Myocyte (in vitro differentiated cells): ENCODE data around the gene WDR93. TPM values are rescaled to one million over a fixed set of nuclear protein-coding genes. Genes with fewer than 3 reads are reported as not detected.

Source experiments
- DNase-seq: peaks from one replicate; pipeline ENCODE4 v3.0.0-alpha.2; 2012; ENCODE audit warnings: low read depth
- polyA plus RNA-seq: library from polyadenylated mRNA; unstranded; fragments of >200 nt; gene quantifications from one replicate; pipeline ENCODE4 v1.2.1, GENCODE V29; 2012; ENCODE audit warnings: missing spikeins
- total RNA-seq: library from RNA; depleted of rRNA; stranded (reverse); fragments of >200 nt; gene quantifications from 2 replicates; pipeline ENCODE4 v1.2.3, GENCODE V29; 2014

Gene WDR93
- not detected in 2 replicates for total RNA-seq
- 0.04 TPM for polyA plus RNA-seq

DNA sequence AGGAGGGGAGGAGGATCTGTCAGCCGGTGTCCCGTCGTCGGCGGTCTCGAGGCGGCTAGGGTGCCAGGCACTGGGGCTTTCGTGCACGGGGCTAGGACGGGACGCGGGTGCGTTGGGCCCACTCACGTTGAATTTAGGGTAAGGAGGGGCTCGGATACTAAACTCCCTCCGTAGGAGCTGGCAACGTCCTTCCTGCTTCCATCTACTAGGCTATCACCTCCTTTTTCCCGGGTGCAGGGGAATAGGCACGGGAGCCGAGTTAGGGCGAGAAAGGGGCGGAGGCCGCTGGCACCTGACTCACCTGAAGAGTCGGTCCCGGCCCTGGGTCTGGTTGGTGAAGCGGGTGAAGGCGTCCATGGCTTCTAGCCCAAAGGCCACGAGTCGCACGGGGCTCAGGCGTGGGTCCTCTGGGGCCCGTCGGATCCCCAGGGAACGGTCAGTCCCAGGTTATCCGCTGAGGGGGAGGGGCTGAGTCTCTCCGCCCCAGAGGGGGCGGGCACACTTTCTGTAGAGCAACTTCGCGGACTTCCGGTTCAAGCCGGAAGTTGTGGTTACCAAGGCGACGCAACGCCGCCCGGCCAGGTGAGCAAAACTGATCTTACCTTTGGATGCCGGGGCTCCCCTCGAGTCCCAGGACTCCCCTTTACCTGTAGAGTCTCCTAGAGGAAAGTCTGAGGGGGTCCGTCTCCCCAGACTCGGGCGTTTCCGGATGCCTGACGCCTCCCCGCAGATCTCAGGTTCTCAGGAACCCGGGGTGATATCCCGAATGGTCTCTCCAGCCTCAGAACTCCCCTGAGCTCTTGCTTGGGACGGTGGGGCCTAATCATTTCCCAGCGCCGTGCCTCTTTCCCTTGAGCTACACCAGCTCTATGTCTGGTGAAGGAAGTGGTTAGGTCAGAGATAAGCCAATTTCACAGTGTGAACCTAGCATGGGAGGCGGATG lies at the start of gene WDR93, which contains the start of gene PEX11A:
Gene WDR93, plus strand, starts transcription at position 536 of the 943 bp plus-strand sequence. CDS start 10,936 bp downstream, outside the sequence.
Gene PEX11A, minus strand, starts transcription at position 479 of the 943 bp plus-strand sequence. Its CDS starts 122 bp downstream, at position 357.
- DNase-seq = peak; percentile 77

DNA sequence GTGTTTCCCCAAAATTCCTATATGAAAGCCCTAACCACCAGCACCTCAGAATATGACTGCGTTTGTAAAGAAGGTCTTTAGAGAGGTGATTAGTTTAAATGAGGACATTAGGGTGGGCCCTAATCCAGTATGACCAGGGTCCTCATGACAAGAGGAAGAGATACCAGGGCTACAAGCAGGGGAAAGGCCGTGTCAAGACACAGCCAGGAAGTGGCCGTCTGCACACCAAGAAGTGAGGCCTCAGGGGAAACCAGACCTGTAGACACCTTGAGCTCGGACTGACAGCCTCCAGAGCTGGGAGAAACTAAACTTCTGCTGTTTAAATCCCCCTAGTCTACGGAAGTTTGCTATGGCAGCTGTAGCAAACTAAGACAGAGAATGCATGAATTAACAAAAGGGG lies 49.6 kb upstream of the WDR93 start:
- no peak for DNase-seq

DNA sequence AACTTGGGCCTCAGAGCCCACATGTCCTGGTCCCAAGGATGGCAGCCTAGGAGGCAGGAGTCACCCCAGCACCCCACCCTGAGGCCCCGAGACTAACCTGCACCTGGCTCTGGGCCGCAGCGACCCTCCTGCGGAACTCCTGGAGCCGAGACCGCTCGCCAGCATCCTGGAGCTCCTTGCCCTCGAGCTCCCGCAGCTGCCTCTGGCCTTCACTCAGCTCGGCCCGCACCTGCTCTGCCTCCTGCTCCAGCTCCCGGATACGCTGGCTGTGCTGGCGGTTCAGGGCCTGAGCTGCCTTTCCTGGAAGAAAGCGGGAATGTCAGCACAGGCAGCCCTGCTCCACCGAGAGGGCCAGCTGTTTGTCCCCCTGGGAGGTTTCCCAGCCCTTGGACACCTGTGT lies 48.5 kb upstream of the WDR93 start:
- DNase-seq = peak; percentile 17

DNA sequence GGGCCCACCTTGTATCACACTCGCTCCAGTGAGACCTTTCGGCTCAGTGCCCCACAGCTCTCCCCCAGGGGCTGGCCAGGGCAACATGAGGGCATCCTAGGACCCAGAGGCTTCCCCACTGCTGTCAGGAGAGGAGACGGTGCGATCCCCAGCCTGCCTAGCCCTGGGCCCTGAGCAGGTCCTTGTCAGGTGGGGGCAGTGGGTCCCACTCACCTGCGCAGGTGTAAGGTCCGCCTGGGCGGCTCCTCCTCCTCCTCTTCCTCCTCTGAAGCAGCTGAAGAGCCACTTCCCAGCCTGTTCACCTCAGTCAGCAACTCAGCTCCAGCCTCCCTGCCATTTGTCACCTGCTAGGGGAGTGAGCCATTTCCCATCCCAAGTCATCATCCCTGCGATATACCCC lies 44.9 kb upstream of the WDR93 start:
- DNase-seq = no peak

DNA sequence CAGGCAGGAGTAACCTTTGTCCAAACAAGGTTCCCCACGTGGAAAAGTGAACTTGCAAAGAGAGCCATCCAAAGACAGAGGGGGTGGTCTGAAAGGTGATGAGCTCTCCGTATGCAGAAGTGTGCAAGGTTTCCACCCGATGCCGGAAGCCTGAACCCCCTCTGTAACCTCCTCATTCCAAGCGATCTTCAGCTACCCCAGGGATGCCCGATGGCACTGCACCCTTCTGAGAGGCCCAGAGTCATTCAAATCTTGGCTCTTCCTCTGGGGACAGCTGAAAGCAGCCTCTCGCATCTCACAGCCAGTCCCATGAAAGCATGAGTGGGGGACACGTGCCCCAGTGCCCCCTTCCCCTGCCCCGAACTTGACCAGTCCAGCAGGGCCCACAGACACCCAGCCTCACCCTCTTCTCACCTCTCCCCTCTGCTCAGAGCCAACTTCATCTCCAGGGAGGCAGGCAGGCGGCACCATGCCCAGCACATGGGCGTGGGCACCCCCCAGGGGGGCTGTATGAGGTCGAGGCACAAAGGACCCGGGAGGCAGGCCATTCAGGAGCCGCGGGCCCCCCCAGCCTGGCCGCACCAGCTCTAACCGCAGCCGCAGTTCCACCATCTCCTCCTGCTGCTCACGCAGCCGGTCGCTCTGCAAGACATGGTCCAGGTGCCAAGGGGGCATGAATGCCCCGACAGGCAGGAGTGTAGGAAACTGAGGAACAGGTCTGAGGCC lies 44.0 kb upstream of the WDR93 start:
- no peak for DNase-seq

DNA sequence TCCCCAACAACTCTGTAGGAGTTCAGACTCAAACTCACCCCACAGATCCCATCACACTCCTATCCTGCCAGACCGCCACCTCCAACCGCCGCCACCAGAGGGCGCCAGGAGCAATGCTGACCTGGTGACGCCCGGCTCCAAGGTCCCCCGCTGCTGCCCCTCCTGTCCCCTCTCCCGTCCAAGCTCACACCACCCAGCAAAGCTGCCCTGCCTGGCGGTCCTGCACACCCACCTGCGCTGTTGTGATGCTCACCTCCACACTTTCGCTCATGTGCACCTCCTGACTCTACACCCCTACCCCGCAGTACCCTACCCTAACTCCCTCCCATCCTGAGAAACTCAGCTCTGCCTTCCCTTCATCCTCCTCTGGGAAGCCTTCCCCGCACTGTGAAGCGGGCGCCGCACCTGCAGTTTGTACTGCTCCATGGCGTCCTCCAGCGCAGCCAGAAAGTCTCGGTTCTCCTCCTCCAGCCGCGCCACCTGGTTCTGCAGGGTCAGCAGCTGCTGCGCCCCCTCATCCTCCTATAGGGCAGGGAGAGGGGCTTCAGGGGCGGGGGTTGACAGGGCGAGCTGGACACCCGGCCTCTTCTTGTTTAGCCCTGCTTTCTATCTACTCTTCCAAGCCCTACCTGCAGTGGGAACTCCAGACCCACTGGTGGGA lies 43.3 kb upstream of the WDR93 start:
- DNase-seq = peak; percentile 66

DNA sequence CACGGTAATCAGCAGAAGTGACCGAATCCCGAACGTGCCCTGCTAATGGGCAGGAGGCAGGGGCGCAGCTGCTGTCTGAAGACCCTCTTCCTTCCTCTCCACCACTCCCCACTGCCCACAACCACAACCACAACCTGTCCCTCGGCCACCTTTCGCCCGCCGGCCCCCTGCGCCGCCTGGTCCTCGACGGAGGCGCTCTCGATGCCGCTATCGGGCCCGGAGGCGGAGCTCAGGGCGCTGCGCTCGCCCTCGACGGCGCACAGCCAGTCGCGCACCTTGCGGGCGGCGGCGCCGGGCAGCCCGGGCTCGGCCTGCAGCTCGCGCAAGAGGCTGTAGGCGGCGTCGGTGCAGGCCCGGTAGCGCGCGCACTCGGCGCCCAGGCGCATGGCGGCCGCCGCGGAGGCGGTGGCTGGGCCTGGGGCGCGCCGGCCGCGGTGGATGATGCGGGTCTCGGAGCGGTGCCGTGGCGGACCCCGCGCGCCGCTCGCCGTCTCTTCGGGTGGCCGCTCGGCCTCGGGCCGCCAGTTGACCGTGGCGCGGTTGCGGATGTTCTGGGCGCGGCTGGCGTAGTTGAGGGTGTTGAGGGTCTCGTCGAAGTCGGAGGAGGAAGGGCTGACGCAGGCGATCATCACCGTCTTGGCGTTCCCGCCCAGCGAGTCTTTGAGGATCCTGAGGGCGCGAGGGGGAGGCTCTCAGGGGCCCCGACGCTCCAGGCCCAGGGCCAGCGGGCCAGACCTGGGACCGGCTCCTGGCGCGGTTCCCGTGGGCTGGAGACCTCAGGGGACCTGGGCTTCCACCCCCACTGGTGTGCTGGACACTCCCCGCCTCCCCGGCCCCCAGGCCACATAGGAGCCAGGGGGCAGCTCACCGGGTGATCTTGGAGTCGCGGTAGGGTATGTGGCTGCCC lies 42.3 kb upstream of the WDR93 start:
- DNase-seq = no peak

DNA sequence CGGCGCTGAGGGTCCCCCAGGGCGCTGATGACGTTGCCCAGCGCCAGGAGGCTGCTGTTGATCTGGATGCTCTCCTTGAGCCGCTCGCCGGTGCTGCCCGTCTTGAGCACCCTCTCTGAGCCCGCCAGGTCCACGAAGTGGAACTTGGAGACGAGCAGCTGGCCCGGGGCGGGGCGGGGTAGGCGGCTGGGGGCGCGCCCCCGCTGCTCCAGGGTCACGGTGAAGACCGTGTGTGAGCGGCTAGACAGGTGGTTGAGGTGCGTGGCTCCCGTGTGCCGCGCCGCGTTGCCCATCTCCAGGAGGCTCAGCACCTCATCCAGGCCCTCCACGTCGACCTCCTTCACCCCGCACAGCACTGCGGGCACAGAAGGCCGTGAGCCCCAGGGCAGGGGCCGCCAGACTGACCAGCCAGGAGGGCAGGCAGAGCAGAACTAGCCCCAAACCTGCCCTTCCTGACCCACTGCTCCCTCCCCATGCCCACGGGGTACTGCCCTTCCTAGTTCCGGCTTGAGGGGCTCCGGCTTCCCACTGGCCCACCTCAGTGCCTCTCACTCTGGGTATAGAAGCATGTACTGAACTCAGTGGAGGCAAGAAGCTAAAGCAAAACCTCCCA lies 41.5 kb upstream of the WDR93 start:
- DNase-seq = no peak

DNA sequence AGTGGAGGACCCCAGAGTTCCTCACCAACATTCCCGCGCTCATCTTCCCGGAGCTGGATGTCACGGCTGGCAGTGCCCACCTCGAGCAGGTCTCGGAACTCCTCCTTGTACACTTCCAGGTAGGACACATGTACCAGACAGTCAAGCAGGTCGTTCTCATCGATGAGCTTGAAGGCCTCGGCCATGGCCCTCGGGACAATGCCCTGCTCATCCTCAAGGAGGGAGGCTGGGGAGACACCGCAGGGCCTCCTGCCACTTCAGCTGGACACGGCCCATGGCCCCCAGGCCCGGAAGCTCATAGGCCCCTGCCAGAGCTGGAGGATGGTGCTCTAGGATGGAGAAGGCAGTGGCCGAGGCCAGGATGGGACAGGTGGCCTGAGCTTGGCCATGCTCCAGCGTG lies 40.9 kb upstream of the WDR93 start:
- DNase-seq = no peak

DNA sequence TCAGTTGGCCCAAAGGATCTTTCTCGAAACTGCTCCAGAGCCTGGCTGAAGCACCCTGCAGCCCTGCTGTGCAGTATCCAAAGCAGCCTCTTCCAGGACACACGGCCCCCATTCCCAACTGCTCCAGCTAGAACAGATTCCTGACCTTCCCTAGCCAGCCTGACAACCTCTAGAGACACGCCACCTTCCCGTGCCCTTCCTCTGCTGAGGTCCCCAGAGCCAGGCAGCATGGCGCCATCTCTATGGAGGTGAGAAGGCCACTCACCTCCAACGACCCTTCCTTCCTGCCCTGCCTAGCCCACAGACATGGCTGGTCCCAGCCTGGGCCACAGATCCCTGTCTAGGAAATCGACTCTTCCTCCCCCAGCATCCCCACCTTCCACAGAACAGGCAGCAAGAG lies 38.5 kb upstream of the WDR93 start:
- DNase-seq = no peak

DNA sequence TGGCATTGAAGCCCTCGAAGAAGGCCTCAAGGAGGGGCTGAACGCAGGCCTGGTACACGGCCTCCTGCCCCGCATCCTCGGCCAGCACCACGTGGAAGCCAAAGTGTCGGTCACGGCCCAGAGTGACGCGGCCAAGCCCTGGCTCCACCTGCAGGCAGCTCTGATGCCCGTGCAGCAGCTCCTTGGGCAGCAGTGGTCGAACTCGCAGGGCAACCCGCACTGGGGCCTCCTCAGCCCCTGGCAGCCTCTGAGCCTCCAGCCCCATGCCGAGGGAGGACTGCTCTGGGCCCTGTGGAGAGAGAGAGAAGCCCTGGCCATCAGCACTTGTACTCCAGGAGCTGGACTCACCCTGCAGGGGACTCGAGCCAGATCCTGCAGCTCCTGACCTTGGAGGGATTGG lies 37.9 kb upstream of the WDR93 start:
- no peak for DNase-seq

DNA sequence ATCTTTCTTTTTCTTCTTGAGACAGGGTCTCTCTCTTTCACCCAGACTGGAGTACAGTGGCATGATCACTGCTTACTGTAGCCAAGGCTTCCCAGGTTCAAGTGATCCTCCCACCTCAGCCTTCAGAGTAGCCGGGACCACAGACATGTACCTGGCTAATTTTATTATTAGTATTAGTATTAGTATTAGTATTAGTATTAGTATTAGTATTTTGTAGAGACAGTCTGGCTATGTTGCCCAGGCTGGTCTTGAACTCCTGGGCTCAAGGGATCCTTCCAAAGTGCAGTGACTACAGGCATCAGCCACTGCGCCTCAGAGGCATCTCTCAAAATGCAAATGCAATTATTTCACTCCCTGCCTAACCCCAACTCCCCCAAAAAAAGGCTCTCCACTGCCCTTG lies 37.0 kb upstream of the WDR93 start:
- DNase-seq = no peak

DNA sequence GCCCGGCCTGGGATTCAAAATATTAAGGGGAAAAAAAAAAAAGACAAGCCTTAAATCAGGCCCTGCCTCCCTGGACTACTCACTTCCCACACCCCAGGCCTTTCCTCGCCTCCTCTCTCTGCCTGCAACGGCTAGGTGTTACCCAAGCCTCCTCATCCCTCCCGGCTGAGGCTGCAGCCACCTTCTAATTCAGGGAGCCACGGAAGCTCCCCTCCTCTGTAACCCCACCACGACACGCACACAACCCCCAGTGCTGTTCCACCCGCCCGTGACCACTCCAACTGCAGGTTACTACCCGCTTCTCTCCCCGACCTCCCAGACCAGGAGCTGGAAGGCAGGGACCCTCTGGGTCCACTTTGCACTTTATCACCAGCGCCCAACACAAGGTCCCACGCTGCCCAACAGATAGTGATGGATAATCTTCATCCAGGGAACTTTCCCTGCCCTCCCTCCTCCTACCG lies 36.3 kb upstream of the WDR93 start:
- DNase-seq = no peak

DNA sequence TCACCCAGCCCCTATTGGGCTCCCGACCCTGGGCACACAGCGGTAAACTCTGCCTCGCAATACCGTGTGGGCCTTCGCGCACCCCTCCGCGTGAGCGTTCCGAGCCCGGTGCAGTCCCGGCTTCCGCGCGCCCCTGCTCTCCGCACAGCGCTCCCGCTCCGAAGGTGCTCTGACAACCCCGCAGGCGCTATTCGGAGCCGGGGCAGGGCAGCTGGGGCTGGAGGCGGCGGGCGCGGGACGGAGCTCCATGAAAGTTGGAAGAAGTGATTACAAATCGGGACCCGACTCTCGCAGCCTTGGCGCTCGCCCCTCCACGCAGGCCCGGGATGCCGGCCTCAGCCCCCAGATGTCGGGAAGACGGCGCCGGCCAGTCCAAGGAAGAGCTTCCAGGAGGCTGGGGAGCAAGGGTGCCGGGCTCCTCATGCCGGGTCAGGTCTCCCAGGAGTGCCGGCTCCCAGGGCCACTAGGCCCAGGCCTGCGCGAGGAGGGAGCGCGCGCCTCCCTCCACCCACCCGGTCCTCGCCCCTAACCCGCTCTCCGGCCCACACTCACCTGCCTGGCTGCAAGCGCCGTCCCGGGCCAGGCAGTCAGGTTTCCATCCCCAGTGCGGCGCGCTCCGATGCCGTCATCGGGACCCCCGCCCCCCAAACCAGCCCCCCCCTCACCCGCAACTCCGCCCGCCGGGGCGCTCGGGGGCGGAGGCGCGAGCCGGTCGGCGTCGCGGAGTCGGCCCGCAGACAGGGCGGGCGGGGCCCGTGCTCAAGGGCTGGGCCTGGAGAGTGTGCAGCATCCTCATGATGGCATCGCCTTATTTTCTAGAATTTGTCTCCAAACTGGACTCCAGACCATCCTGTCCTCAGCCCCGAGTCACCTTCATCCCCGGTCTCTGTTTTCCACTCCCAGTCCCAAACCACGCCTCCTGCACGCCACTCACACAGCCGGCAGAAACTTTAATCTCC lies 35.5 kb upstream of the WDR93 start, which contains the start of gene KIF7:
Gene KIF7, minus strand, starts transcription at position 621 of the 959 bp plus-strand sequence. CDS start 2,537 bp downstream, outside the sequence.
- peak; percentile 46 for DNase-seq

DNA sequence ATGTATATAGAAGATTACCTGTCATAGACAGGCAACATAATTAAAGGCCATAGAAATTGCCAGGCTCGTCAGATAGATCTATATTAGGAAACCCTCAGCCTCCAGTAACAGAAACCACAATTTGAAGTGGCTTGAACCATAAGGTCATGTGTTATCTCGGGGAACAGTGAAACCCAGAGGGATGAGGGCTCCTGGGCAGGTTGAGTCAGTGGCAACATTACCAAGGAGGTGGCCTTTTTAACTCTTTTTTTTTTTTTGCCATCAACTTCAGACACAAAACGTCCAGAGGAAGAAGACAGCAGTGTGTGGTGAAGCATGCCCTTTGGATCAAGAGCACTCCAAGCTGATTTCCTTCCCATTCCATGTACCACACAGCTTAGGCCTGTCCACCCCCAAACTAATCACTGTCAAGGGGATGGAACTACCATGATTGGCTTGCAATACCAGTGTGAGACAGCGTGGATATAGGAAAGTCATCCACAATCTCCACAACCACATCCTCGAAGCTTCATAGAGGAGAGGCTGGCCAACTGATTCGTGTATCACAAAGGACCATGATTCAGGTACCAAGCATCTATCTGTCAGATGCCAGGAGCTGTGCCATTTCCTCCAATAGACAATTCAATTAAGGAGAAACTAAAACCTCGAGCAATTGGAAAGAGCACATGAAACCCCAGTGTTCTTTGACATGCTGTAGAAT lies 34.3 kb upstream of the WDR93 start:
- peak; percentile 40 for DNase-seq

DNA sequence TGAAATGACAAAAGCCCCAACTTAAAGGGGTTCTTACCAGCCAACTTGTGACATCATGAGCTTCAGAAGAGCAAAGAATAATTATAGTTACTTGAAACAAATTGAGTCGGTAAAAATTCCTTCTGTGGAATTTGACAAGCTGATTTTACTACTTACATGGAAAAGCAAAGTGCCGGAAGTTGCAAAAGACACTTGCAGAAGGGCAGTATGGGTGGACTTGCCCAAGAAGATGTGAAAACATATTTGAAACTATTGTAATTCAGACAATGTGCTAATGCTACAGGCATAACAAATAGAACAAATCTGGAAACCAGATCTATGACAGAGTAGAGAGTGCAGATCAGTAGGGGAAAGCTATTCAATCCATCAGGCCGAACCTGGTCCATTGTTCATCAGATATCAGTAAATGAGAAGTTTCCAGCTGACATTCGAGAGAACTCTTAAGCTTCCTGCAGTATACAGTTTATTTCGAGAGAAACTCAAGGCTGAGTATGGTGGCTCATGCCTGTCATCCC lies 32.9 kb upstream of the WDR93 start:
- DNase-seq = no peak

DNA sequence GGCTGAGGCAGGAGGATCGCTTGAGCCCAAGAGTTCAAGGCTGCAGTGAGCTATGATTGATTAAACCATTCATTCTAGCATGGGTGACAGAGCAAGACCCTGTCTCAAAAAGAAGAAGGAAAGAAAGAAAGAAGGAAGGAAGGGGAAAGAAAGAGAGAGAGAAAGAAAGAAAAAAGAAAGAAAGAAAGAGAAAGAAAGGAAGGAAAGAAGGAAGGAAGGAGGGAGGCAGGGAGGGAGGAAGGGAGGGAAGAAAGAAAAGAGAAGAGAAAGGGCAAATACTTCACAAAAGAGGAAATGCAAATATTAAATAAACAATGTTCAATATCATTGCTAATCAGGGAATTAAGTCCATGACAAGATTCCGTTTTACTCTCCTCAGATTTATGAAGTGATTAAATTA lies 31.3 kb upstream of the WDR93 start:
- no peak for DNase-seq

DNA sequence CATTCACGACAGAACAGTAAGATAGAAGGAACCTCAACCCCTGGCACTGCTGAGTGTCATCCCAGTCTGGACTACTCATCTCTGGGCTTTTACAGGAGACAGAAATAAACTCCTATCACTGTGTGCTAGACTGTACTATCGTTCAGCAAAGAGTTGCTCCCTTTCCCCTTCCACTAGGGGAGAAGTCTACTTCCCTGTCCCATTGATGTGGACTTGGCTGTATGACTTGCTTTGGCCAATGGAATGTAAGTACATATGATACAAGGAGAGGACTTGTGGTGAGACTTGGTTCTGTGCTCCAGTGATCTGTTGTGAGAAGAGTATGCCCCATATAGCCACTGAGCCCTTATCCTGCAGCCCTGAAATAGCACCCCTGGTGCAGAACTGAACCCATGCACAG lies 30.1 kb upstream of the WDR93 start:
- DNase-seq = no peak
